GM12801 (cell line): ENCODE data around the gene TXLNG.

ENCODE experiments used
- TF ChIP-seq, protein P1 (sequence below): IDR thresholded peaks from one replicate; pipeline ENCODE4 v1.5.1; 2011; ENCODE audit warnings: control low read depth; ENCODE audit not compliant: insufficient read length; ENCODE audit errors: extremely low read depth

Gene TXLNG

DNA sequence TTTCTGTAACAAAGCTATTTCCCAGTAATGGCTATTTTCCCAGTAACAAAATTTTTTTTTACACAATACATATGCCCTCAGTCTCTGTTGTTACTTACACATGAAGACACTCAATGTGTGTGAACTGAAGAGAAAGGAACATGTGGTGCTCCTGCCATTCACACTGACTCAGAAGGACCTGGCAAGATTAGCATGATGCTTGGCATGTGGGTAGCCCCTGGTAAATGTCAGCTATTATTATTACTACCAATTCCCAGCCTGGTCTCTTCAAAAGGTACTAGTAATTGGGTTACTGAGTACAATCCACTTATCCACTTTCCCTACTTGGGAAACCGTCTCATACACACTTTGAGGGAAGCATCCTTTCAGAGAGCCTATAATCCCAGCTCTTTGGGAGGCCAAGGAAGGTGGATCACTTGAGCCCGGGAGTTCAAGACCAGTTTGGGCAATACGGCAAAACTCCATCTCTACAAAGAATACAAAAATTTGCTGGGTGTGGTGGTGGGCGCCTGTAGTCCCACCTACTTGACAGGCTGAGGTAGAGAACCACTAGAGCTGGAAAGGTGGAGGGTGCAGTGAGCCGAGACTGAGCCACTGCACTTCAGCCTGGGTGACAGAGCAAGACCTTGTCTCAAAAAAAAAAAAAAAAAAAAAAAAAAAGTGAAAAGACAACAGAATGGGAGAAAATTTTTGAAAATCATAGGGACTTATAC is 69.3 kb downstream of the TXLNG start:
- TF ChIP-seq, protein P1, sequence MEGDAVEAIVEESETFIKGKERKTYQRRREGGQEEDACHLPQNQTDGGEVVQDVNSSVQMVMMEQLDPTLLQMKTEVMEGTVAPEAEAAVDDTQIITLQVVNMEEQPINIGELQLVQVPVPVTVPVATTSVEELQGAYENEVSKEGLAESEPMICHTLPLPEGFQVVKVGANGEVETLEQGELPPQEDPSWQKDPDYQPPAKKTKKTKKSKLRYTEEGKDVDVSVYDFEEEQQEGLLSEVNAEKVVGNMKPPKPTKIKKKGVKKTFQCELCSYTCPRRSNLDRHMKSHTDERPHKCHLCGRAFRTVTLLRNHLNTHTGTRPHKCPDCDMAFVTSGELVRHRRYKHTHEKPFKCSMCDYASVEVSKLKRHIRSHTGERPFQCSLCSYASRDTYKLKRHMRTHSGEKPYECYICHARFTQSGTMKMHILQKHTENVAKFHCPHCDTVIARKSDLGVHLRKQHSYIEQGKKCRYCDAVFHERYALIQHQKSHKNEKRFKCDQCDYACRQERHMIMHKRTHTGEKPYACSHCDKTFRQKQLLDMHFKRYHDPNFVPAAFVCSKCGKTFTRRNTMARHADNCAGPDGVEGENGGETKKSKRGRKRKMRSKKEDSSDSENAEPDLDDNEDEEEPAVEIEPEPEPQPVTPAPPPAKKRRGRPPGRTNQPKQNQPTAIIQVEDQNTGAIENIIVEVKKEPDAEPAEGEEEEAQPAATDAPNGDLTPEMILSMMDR, result no peak

DNA sequence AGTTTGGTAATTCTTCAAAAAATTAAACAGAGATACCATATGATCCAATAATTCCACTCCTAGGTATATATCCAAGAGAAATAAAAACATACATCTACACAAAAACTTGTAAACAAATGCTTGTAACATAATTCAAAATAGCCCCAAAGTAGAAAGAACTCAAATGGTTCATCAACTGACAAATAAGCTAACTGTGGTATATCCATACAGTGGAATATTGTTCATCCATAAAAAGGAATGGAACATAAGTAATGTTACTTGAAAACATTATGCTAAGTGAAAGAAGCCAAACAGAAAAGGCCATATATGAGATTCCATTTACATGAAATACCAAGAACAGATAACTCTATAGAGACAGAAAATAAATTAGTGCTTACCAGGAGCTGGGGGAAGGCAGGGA is 70.5 kb downstream of the TXLNG start:
- TF ChIP-seq, protein P1, result no peak

DNA sequence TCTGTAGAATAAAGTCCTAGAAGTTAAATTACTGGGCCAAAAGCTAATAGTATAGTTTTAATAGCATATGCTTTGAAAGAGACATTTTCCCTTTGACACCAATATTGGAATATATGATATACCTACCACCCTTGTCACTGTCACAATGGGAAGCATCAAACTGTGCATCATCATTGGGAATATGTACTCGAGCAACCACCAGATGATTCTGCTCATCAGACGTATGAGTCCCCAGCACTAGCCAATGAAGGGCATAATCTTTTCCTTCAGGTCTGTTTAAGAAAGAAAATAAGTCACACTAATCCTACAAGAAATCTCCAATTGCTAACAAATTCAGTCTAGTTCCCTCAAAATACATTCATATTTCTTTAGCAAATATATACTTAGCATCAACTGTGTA is 76.6 kb downstream of the TXLNG start:
- TF ChIP-seq, protein P1, result no peak

DNA sequence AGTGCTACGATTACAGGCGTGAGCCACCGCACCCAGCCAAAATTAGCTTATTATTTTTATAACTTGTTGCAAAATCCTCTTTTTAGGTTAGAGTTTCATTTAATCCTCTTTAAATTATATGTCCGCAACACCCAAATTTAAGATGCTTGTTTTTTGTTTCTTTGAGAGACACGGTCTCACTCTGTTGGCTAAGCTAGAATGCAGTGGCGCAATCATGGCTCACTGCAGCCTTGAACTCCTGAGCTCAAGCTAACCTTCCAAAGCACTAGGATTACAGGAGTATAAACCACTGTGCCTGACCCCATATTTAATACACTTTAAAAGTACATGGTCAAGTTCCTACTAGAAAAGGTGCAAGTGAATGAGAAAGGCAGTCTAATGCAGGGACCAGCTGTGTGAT is 81.7 kb downstream of the TXLNG start:
- TF ChIP-seq, protein P1, result no peak

DNA sequence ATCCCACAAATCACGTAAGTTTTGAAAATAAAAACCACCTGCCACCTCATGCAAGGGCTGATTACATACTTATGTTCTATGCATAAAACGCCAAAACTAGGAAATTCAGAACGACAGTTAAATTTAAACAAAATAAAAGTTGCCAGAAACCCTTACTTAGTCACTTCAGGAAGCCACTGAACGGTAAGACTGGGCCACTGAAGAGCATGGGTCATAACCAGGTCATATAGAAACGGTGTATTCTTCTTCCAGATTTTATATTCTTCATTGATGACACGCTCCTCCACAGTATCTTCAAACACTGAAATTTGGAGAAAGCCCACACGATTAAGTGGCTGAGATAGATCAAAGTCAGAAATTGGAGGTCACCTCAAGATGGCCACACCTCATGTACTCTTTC is 82.7 kb downstream of the TXLNG start:
- TF ChIP-seq, protein P1, result no peak

DNA sequence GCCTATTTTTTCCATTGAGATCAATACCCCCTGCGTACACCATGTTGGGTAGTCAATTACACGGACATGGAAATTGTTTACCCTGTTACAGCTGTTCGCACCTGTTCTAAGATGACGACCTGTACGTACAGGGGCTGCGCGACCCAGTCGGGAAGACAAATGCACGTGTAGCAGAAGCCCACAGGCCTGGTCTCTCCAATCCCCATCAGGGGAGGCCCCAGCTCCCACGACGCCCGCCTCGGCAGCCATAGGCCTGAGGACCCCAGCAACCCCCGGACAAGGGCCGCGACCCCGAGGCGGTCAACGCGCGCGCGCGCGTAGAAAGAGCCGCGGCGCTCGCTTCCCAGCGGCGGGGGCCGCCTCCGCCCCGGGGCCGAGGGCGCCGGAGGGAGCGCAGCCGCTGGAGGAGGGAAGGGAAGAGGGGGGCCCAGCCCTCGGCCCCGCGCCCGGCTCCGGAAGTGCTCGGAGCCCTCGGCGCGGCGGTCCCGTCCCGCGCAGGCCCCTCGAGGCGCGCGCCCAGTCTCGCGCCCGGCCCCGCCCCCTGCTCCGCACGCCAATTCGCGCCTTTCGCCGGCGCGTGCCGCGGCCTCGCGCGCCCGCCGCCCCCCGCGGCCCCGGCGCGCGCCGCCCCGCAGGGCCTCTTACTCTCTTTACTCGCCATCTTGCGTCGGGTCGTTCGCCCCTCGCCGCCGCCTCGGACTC is 83.3 kb downstream of the TXLNG start:
- TF ChIP-seq, protein P1, result no peak

DNA sequence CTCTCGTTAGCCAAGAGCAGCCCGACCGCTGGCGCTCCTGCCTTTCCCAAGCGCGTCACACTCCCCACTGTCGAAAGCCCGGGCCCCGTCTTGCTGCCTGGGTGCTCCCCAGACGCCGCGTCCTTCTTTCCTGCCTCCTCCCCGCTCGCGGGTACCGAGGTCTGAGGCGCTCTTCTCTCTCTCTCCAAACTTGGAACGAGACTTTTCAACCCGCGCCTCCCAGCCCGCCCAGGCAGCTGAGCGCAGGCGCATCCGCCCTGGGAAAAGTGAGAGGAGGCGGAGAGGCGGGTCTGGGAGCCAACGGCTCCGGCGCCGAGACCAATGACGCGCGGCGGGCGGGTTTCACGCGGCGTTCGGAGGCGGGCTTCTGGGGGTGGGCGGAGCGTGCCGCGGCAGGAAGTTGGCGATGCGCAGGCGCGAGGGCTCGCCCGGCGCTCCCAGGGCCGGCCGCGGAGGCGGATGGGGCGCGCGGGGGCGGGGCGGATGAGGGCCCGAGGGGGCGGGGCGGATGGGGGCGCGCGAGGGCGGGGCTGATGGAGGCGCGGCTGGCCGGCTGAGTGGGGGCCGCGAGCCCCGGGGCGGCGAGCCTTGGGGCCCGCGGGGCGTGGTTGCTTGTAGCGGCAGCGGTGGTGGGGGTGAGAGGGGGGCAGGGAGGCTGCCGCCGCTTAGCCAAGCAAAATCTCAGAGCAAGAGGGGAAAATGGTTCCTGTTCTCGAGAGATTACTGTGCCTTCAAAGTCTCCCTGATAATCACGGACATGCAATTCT is 84.0 kb downstream of the TXLNG start, which contains the start of gene RBBP7:
Gene RBBP7, minus strand, starts transcription at position 268 of the 767 bp plus-strand sequence. CDS start 309 bp downstream, outside the sequence.
- TF ChIP-seq, protein P1, result no peak
